ENCODE data around the gene TOX2.

The TOX2 gene

GRCh38 chr20:43947316-43947710, 32.7 kb downstream of the TOX2 start:
- Mint-ChIP-seq H3K4me3 (no peak overlapping the region), H3K27me3 (ENCODE audit: low read depth, poor library complexity) (peaks cover 16% of the 10 kb centered on the region), H3K27ac (no peak overlapping the region), H3K4me1 (peaks cover 9% of the 10 kb centered on the region), H3K9me3 (no peaks in the 10 kb centered on the region), H3K36me3 (ENCODE audit: low read depth) (no peaks in the 10 kb centered on the region)
- no peak for TF ChIP-seq CTCF (IDR thresholded peaks at IDR 0.05)
- no peak for DNase-seq

GRCh38 chr20:43948455-43948854, 33.8 kb downstream of the TOX2 start:
- H3K4me1 Mint-ChIP-seq, result peaks cover 9% of the 10 kb centered on the region

GRCh38 chr20:43949248-43949647, 34.6 kb downstream of the TOX2 start:
- Mint-ChIP-seq H3K36me3 (ENCODE audit: low read depth) (no peaks in the 10 kb centered on the region), H3K4me1 (peaks cover 9% of the 10 kb centered on the region), H3K27ac (no peak overlapping the region), H3K4me3 (no peak overlapping the region), H3K9me3 (no peaks in the 10 kb centered on the region), H3K27me3 (ENCODE audit: low read depth, poor library complexity) (peaks cover 9% of the 10 kb centered on the region)
- TF ChIP-seq CTCF (IDR thresholded peaks at IDR 0.05), result no peak
- no peak for DNase-seq

More at GRCh38 chr20:43948455-43948854, 33.8 kb downstream of the TOX2 start:
- no peak for DNase-seq
- peaks cover 14% of the 10 kb centered on the region for H3K27me3 Mint-ChIP-seq (ENCODE audit: low read depth, poor library complexity)
- no peak overlapping the region for H3K4me3 Mint-ChIP-seq
- H3K27ac Mint-ChIP-seq, result no peak overlapping the region
- H3K9me3 Mint-ChIP-seq, result no peaks in the 10 kb centered on the region
- no peaks in the 10 kb centered on the region for H3K36me3 Mint-ChIP-seq (ENCODE audit: low read depth)
- TF ChIP-seq CTCF (IDR thresholded peaks at IDR 0.05), result no peak

GRCh38 chr20:43949741-43950618, 35.3 kb downstream of the TOX2 start:
- DNase-seq, result no peak
- Mint-ChIP-seq H3K27ac (no peak overlapping the region), H3K9me3 (no peaks in the 10 kb centered on the region), H3K4me3 (no peak overlapping the region), H3K27me3 (ENCODE audit: low read depth, poor library complexity) (peaks cover 9% of the 10 kb centered on the region), H3K4me1 (peaks cover 9% of the 10 kb centered on the region), H3K36me3 (ENCODE audit: low read depth) (no peaks in the 10 kb centered on the region)
- no peak for TF ChIP-seq CTCF (IDR thresholded peaks at IDR 0.05)

GRCh38 chr20:43953919-43954592, 39.4 kb downstream of the TOX2 start:
- H3K4me3 Mint-ChIP-seq, result no peak overlapping the region
- no peak for DNase-seq
- H3K9me3 Mint-ChIP-seq, result no peaks in the 10 kb centered on the region
- no peak overlapping the region for H3K27ac Mint-ChIP-seq
- H3K36me3 Mint-ChIP-seq (ENCODE audit: low read depth), result no peaks in the 10 kb centered on the region
- H3K4me1 Mint-ChIP-seq, result peaks cover 10% of the 10 kb centered on the region
- peaks cover 11% of the 10 kb centered on the region for H3K27me3 Mint-ChIP-seq (ENCODE audit: low read depth, poor library complexity)
- TF ChIP-seq CTCF (IDR thresholded peaks at IDR 0.05), result no peak
